ENCODE data around the gene CHCHD10.
A peak's percentile ranks its signal among the peaks of the same experiment; 100 is the strongest.

The CHCHD10 gene

GRCh38 chr22:23774114-23774921 is 6.5 kb upstream of the CHCHD10 start:
- TF ChIP-seq Cebpa-rat (IDR thresholded peaks at IDR 0.05) = no peak
- Histone ChIP-seq H3K4me2 (peak overlapping the region; percentile 99), H3K4me1 (peaks cover 90% of the 10 kb centered on the region), H4K20me1 (peaks cover 6% of the 10 kb centered on the region), H3K27ac (peak overlapping the region; percentile 94), H3K9ac (peak overlapping the region; percentile 93), H3K4me3 (peak overlapping the region; percentile 77), H3K9me3 (no peaks in the 10 kb centered on the region), H3K36me3 (peaks cover 7% of the 10 kb centered on the region), H3K27me3 (no peaks in the 10 kb centered on the region)

GRCh38 chr22:23773483-23774113 is 5.8 kb upstream of the CHCHD10 start:
- H3K4me3 ChIP-seq = peak overlapping the region; percentile 77
- H3K36me3 ChIP-seq = peaks cover under 1% of the 10 kb centered on the region; the same call in 1 of the 2 replicates
- no peak for TF ChIP-seq Cebpa-rat (IDR thresholded peaks at IDR 0.05)
- peak overlapping the region; percentile 94 for H3K27ac ChIP-seq
- no peaks in the 10 kb centered on the region for H3K9me3 ChIP-seq
- peaks cover 6% of the 10 kb centered on the region for H4K20me1 ChIP-seq
- H3K4me2 ChIP-seq = peak overlapping the region; percentile 99
- no peaks in the 10 kb centered on the region for H3K27me3 ChIP-seq
- peaks cover 96% of the 10 kb centered on the region for H3K4me1 ChIP-seq
- H3K9ac ChIP-seq = peak overlapping the region; percentile 93

- Histone ChIP-seq H3K4me3 (peak within 1 kb of the TSS; percentile 77), H3K9ac (peak within 1 kb of the TSS; percentile 93), H3K4me2 (peak within 1 kb of the TSS; percentile 99), H3K27me3 (no peaks in the 10 kb centered on the region), H3K4me1 (peaks cover 93% of the 10 kb centered on the region), H4K20me1 (peaks cover 6% of the 10 kb centered on the region), H3K27ac (peak within 1 kb of the TSS; percentile 94), H3K36me3 (no peaks in the 10 kb centered on the region), H3K9me3 (no peaks in the 10 kb centered on the region)
- no peak for TF ChIP-seq Cebpa-rat (IDR thresholded peaks at IDR 0.05)
These were observed 5.1 kb upstream of the CHCHD10 start, which contains the start of gene MMP11 for GRCh38 chr22:23772649-23773473. Gene MMP11, plus strand, starts transcription at chr22:23772849. Its CDS starts 22 bp downstream, at chr22:23772871.

GRCh38 chr22:23772315-23772648 is 4.5 kb upstream of the CHCHD10 start:
- no peak for TF ChIP-seq Cebpa-rat (IDR thresholded peaks at IDR 0.05)
- Histone ChIP-seq H3K4me2 (peak overlapping the region; percentile 99), H3K4me1 (peaks cover 87% of the 10 kb centered on the region), H3K27ac (peak overlapping the region; percentile 94), H3K9ac (peak overlapping the region; percentile 93), H3K4me3 (peak overlapping the region; percentile 77), H3K27me3 (no peaks in the 10 kb centered on the region), H3K9me3 (no peaks in the 10 kb centered on the region), H3K36me3 (no peaks in the 10 kb centered on the region), H4K20me1 (peaks cover 6% of the 10 kb centered on the region)

GRCh38 chr22:23769321-23769965 is 1.7 kb upstream of the CHCHD10 start:
- Histone ChIP-seq H3K9ac (peak overlapping the region; percentile 93), H3K4me3 (no peak overlapping the region), H3K27me3 (no peaks in the 10 kb centered on the region), H3K4me1 (peaks cover 84% of the 10 kb centered on the region), H3K9me3 (no peaks in the 10 kb centered on the region), H3K27ac (peak overlapping the region; percentile 95), H3K36me3 (peaks cover 15% of the 10 kb centered on the region), H3K4me2 (peak overlapping the region; percentile 99), H4K20me1 (peaks cover 28% of the 10 kb centered on the region)
- no peak for TF ChIP-seq Cebpa-rat (IDR thresholded peaks at IDR 0.05)

GRCh38 chr22:23767303-23767672 is 484 bp downstream of the CHCHD10 start:
- Histone ChIP-seq H3K27ac (peak overlapping the region; percentile 95), H4K20me1 (peaks cover 43% of the 10 kb centered on the region), H3K9me3 (no peaks in the 10 kb centered on the region), H3K4me2 (peak overlapping the region; percentile 99), H3K27me3 (no peaks in the 10 kb centered on the region), H3K36me3 (peaks cover 21% of the 10 kb centered on the region), H3K4me3 (peak overlapping the region; percentile 82), H3K9ac (peak overlapping the region; percentile 93), H3K4me1 (peaks cover 88% of the 10 kb centered on the region)
- no peak for TF ChIP-seq Cebpa-rat (IDR thresholded peaks at IDR 0.05)

- Histone ChIP-seq H3K27ac (peak overlapping the region; percentile 77), H3K36me3 (peaks cover 21% of the 10 kb centered on the region), H3K4me2 (peak overlapping the region; percentile 99), H3K4me1 (peaks cover 87% of the 10 kb centered on the region), H3K9me3 (no peaks in the 10 kb centered on the region), H3K4me3 (peak overlapping the region; percentile 82), H4K20me1 (peaks cover 43% of the 10 kb centered on the region), H3K27me3 (no peaks in the 10 kb centered on the region), H3K9ac (peak overlapping the region; percentile 72)
- no peak for TF ChIP-seq Cebpa-rat (IDR thresholded peaks at IDR 0.05)
These were observed 2.6 kb downstream of the CHCHD10 start for GRCh38 chr22:23764899-23765881.

- H4K20me1 ChIP-seq = peaks cover 43% of the 10 kb centered on the region
- H3K9me3 ChIP-seq = no peaks in the 10 kb centered on the region
- peak overlapping the region; percentile 77 for H3K27ac ChIP-seq
- TF ChIP-seq Cebpa-rat (IDR thresholded peaks at IDR 0.05) = no peak
- H3K4me1 ChIP-seq = peaks cover 86% of the 10 kb centered on the region
- H3K27me3 ChIP-seq = no peaks in the 10 kb centered on the region
- peaks cover 21% of the 10 kb centered on the region for H3K36me3 ChIP-seq
- peak overlapping the region; percentile 72 for H3K9ac ChIP-seq
- peak overlapping the region; percentile 82 for H3K4me3 ChIP-seq
- peak overlapping the region; percentile 99 for H3K4me2 ChIP-seq
These were observed 3.8 kb downstream of the CHCHD10 start for GRCh38 chr22:23763954-23764353.
